Activated T-cell treated with anti-CD3 and anti-CD28 coated beads, Interleukin-2, amount 50 U/mL, for 1 hour (primary cell): ENCODE data around the gene LRP1B.
"Not testable (repeated sequence)": the region's sequence is repeated elsewhere in the genome, so short reads cannot be mapped to it uniquely, and the experiment has no call there.

Experiments
- DNase-seq: peaks from one replicate; pipeline ENCODE4 v3.0.0-alpha.2; 2020

The LRP1B gene

GRCh38 chr2:141200191-141200590 lies 930.6 kb downstream of the LRP1B start:
- no peak for DNase-seq

DNA sequence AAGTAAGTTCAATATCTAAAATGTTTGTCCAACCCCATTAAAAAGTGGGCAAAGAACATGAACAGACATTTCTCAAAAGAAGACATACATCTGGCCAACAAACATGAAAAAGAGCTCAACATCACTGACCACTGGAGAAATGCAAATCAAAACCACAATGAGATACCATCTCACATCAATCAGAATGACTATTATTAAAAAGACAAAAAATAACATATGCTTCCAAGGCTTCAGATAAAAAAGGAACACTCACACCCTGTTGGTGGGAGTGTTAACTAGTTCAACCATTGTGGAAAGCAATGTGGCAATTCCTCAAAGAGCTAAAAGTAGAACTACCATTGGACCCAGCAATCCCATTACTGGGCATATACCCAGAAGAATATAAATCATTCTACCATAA lies 931.1 kb downstream of the LRP1B start:
- no peak for DNase-seq

DNA sequence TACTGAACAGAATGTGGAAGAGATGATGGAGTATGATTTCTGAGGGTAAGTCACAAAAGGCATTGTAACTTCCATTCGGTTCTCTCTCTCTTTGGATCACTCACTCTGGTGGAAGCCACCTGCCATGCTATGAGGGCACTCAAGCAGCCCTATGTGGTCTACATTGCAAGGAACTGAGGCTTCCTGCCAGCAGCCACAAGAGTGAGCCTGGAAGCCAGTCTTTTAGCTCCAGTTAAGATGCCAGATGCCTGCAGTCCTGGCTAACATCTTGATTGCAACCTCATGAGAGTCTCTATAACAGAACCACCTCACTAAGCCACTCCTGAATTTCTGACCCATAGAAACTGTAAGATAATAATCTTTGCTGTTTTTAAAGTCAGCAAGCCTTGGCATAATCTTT lies 935.7 kb downstream of the LRP1B start:
- no peak for DNase-seq

DNA sequence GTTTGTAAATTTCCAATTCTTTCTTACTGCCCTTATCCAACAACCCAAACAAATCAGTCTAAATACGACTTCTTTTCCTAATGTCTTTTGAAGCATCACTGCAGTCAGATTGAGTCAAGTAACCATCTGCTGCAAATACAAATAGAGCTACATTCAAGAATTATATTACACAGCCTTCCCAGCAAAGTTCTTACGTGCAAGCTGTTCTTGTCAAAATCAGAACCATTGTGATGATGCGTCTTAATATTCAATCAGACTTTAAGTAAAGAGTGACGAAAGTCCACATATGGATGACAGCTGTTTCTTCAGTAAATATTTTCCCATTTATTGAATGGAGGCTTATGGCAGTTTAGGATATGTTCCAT lies 943.8 kb downstream of the LRP1B start:
- DNase-seq, result no peak

GRCh38 chr2:141186413-141187074 lies 944.3 kb downstream of the LRP1B start:
- no peak for DNase-seq

- DNase-seq, result no peak
Observed at GRCh38 chr2:141182246-141182645, 948.6 kb downstream of the LRP1B start.

DNA sequence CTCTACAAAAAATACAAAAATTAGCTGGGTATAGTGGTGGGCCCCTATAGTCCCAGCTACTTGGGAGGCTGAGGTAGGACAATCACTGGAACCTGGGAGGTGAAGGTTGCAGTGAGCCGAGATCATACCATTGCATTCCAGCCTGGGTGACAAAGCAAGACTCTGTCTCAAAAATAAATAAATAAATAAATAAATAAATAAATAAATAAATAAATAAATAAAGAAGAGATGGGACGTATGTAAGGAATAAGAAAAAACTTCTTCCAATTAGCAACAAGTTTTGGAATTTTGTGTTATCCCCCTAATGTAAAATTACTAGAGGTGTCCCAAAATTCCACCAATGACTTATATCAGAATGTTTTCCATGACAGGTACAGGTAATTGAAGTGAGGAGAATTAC lies 961.7 kb downstream of the LRP1B start:
- not testable (repeated sequence) for DNase-seq

DNA sequence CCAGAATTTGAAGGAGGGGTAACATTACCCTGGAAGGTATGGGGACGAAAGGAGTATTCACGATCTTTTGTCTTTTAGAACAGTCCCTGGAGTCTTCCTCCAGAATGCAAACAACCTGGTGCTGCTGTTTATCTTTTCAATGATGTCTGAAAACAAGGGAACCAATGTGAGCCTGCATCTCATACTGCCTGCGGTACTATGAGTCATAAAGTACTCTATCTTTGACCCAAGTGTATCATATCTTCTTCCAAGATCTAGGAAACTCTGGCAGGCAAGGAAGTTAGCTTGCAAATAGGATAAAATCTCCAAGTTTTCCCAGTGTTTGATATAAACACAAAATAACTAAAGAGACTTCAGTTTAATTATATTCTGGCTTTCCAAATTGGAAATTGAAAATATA lies 968.5 kb downstream of the LRP1B start:
- no peak for DNase-seq

- DNase-seq, result no peak
Observed at GRCh38 chr2:141151611-141152286, 979.1 kb downstream of the LRP1B start.

DNA sequence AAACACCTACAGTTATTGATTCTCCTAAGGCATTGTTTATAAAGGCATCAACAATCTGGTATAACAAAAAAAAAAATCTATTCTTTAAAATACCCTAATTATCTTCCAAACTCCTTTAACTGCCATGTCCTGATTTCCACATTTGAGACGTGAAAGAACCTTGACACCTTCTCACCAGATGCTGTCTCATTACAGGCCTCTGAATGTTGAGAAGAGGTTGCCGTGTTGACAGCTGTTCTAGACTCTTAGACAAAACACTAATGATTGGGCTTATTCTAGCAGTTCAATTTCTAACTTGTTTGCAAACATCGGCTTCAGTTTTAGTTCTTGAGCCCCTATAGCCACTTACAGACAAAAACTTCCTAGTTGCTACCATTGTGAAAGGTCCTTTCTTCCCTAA lies 988.8 kb downstream of the LRP1B start:
- no peak for DNase-seq

DNA sequence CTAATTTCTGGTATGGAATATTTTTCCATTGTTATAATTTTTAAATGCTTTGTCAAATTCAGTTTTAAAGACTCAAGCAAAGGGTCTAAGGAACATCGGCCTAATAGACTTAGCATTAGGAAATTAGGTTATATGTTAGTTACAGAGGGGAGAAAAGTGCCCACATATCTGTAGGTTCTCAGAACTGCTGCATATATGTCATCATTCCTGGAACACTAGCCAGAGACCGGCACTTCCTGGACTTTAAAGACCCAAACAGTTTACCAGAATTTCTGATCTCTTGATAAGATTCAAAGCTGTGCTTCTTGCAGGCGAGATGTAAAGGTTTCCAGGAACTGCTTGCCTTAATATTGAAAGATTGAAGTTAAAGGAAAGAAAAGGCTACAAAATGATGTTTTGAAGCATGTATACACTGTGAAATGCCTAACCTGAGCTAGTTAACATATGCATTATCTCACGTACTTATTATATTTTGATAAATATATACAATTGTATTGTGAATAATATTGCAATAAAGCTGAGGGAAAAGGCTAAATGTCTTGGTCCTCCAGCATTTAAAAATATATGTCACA lies 993.6 kb downstream of the LRP1B start:
- DNase-seq, result no peak

DNA sequence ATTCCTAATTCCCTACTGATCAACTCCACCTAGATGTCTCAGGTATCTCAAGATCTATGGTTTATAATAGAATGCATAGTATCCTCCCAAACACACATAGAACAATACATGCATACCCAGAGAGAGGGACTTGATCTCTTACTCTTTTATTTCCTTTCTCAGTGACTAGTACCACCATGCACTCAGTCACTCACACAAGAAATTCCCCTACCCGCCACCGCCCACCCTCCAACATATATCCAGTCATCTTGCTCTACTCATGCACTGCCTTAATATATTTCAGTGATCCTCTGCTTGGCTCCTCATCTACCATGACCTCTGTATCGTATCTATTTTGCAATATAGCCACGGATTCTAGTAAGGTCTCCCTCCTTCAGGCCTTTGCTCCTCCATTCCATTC lies 996.9 kb downstream of the LRP1B start:
- no peak for DNase-seq

DNA sequence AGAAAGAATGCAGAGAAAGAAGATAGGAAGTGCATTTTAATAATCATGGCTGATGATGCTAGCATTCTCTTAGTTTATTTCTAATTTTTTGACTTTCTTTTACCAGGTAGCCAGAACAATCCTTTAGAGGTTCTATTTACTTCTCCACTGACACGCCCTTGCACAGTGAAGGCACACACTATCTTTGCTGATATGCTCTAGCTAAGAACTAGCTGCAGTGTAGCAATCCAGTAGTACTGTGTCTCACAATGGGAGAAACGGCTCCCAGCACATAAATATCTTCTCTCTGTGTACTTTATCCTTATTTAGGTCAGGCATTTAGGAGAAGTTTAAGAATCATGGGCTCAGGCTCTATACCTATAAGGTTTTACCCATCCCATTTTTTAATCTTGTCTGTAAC lies 1005.4 kb downstream of the LRP1B start:
- DNase-seq, result no peak

- no peak for DNase-seq
Observed at GRCh38 chr2:141118836-141119235, 1012.0 kb downstream of the LRP1B start.

GRCh38 chr2:141113301-141113700 lies 1017.5 kb downstream of the LRP1B start:
- DNase-seq, result no peak

- no peak for DNase-seq
Observed at GRCh38 chr2:141109633-141110032, 1021.2 kb downstream of the LRP1B start.

- no peak for DNase-seq
Observed at GRCh38 chr2:141105763-141106162, 1025.1 kb downstream of the LRP1B start.

GRCh38 chr2:141103216-141103615 lies 1027.6 kb downstream of the LRP1B start:
- DNase-seq, result no peak

DNA sequence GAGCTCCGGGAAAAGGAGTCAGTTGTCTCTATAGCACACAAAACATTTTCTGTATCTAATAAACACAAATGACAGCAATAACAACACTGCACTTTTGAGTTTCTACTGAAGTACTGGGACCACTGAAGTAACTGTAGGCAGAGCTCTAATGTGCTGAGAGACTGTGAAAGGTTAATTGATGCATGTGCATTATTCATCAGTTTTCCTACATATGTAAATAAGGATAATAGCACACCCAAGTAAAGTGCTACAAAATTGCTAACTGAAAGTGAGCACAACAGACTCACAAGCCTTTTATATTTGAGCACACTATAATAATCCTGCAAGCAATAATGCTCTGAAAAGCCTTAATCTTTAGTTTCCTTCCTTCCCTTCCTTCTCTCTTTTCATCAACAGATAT lies 1051.6 kb downstream of the LRP1B start:
- DNase-seq, result no peak

- DNase-seq, result no peak
Observed at GRCh38 chr2:141075753-141076152, 1055.1 kb downstream of the LRP1B start.

GRCh38 chr2:141068053-141068682 lies 1062.6 kb downstream of the LRP1B start:
- DNase-seq, result no peak

DNA sequence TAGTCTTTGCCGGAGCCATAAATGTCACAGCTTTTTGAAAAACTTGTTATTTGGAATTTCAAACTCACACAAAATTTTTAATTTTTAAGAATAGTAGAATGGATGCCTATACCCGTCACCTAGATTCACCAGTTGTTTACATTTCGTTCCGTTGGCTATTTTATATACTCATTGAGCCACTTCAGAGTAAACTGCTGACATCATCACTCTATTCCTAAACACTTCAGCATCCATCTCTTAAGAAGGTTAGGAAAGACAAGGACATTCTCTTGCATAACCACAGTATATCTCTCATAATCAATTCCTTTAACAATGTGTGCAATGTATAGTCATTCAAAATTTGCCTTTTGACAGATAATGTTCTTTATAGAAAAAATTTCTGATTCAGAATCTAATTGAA lies 1065.8 kb downstream of the LRP1B start:
- DNase-seq, result no peak

DNA sequence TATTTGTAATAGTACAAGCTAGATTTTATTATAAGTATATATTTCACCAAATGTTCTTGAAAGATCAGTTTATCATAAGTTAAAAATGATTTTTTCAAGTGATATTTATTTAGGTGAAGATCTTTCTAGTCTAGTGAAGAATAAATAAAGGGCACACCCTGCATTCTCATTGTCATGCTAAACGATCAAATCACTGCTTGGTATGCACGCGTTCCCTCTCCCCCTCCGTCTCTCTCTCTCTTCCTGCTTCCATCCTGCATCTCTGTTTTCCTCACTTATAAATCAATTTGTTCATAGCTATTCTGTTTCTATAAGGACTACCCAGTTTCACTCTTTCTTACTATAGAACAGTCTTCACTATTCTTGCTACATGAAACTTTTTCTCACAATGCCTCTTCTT lies 1067.4 kb downstream of the LRP1B start:
- no peak for DNase-seq

DNA sequence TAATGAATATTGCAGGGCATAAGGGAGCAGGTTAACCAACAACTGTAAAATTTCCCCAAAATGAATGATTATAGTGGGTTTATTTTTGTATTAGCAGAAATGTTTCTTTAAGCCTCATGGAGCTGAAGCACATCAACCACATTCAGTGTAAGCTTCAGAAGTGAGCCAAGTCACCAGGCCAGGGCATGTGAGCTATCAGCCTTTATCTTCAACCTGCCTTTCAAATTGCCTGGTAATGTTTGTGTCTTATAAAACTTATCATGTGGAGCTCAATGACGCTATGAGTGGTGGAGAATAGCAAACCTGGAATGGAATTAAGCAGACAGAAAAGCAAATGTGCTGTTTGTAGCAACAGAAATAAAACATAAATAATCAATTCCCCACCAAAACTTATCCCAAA lies 1068.4 kb downstream of the LRP1B start:
- DNase-seq, result no peak
